CD4-positive, alpha-beta T cell (primary cell): ENCODE measurements around the gene CCDC3. TPM values are rescaled to one million over a fixed set of nuclear protein-coding genes. Genes with fewer than 3 reads are reported as not detected.

Experiments
- ATAC-seq: fragments of 200-7000 bp; cut with Tn5 transposase; one replicate; pipeline ENCODE4 v1.10.0; 2022; ENCODE audit warnings: mild to moderate bottlenecking; ENCODE audit not compliant: poor library complexity
- CTCF ChIA-PET: fragments of 350-600 bp; sonication (Branson Sonifier 250); formaldehyde crosslinking; loops from one replicate; lab custom pipeline; 2021; ENCODE audit warnings: antibody characterized with exemption, inconsistent platforms; lab: Charles Lee
- POLR2A ChIA-PET: fragments of 350-600 bp; sonication (Branson Sonifier 250); formaldehyde crosslinking; loops from one replicate; lab custom pipeline; 2021; ENCODE audit warnings: antibody characterized with exemption, inconsistent platforms; lab: Charles Lee
- DNase-seq, 14 experiments: peaks; one replicate each; pipeline ENCODE4 v3.0.0-alpha.2; 2013 to 2020; ENCODE audit warnings: mixed read lengths in 2 of 14
- H3K27ac ChIP-seq, 2 donors: one replicate each; pipeline versions ENCODE4 v1.5.1 to v1.7.0; 2013; ENCODE audit warnings: low read length in 2 of 2, low read depth in 1 of 2, mild to moderate bottlenecking in 1 of 2
- H3K27me3 ChIP-seq, 2 experiments: 1 replicate in 1 of 2; 2 replicates in 1 of 2; pipeline versions ENCODE4 v1.6.1 to v1.7.0; 2013; ENCODE audit warnings: low read length in 2 of 2, control low read depth in 1 of 2, mild to moderate bottlenecking in 1 of 2, moderate library complexity in 1 of 2; ENCODE audit not compliant: insufficient read depth in 2 of 2, control insufficient read depth in 1 of 2
- H3K36me3 ChIP-seq: one replicate; pipeline ENCODE4 v1.6.1; 2013; ENCODE audit warnings: low read length, control low read depth; ENCODE audit not compliant: insufficient read depth
- H3K4me1 ChIP-seq: one replicate; pipeline ENCODE4 v1.6.1; 2013; ENCODE audit warnings: low read length, control low read depth; ENCODE audit not compliant: insufficient read depth
- H3K4me3 ChIP-seq: one replicate; pipeline ENCODE4 v1.5.1; 2013; ENCODE audit warnings: mild to moderate bottlenecking, low read length, moderate library complexity
- H3K9me3 ChIP-seq, 2 experiments: 1 replicate in 1 of 2; 2 replicates in 1 of 2; pipeline versions ENCODE4 v1.6.1 to v1.7.0; 2013; ENCODE audit warnings: low read length in 2 of 2, mild to moderate bottlenecking in 2 of 2, control low read depth in 1 of 2, moderate library complexity in 1 of 2; ENCODE audit not compliant: control insufficient read depth in 1 of 2, insufficient read depth in 1 of 2
- H3K27ac Mint-ChIP-seq: one replicate; pipeline ENCODE4 v1.8.0; 2020; ENCODE audit warnings: mixed read lengths
- H3K27me3 Mint-ChIP-seq: one replicate; pipeline ENCODE4 v1.8.0; 2021; ENCODE audit warnings: mixed read lengths
- H3K36me3 Mint-ChIP-seq: one replicate; pipeline ENCODE4 v1.8.0; 2021; ENCODE audit warnings: low read depth, mixed read lengths
- H3K4me1 Mint-ChIP-seq: one replicate; pipeline ENCODE4 v1.8.0; 2021; ENCODE audit warnings: low read depth, mixed read lengths
- H3K4me3 Mint-ChIP-seq: one replicate; pipeline ENCODE4 v1.8.0; 2020; ENCODE audit warnings: mild to moderate bottlenecking, mixed read lengths
- H3K9me3 Mint-ChIP-seq: one replicate; pipeline ENCODE4 v1.8.0; 2020; ENCODE audit warnings: mixed read lengths
- CTCF ChIP-seq: fragments of 200-600 bp; IDR thresholded peaks from one replicate; pipeline ENCODE4 v1.8.0; 2022; ENCODE audit warnings: antibody characterized with exemption, mild to moderate bottlenecking
- intact Hi-C, 2 experiments: fragments of 100-400 bp; cut with DNase I in 1 of 2; cut with micrococcal nuclease in 1 of 2; formaldehyde crosslinking; loops; one replicate each; pipeline versions ENCODE4 v1.15.1 to v1.9.0; 2023 to 2025; cut with DNase I, micrococcal nuclease
- total RNA-seq, 174 experiments: library from RNA in 2 of 174; stranded (reverse) in 2 of 174; gene quantifications; one replicate each; pipeline ENCODE4 v1.2.3 and lab custom pipeline; 2021 to 2026

Gene CCDC3
- total RNA-seq, 2 experiments from 2014 or later: 0.08 TPM; not detected in 1

DNA sequence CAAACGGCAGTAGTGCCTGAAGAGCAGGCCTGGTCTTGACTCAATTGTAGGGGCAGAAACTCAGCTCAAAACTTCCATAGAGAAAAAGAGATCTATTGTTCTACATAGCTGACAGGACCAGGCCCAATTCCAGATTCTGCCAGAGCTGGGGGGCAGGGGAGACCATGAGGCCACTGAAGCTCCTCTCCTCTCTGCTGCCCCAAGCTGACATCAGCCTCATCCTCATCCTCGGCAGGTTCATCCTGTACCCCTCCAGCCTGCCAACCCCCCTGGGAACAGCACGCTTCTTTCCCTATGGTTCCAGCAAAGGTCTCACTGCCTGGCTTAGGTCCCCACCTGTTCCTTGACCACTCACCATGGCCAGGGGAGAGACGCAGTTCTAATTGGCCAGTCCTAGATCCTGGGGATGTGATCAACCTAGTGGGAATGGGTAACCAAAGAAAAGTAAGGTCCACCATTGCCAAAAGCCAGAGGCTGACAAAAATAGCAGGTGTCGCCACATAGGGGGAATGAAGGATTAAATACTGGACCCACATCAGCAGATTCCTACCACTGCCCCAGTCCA is 42.9 kb downstream of the CCDC3 start:
- no peak for DNase-seq
- Histone ChIP-seq H3K4me3 (no peak overlapping the region), H3K9me3 (peaks cover 0 to 13% of the 10 kb centered on the region in 2 experiments), H3K4me1 (no peaks in the 10 kb centered on the region), H3K27ac (no peak overlapping the region), H3K36me3 (no peaks in the 10 kb centered on the region), H3K27me3 (peaks cover 0 to 6% of the 10 kb centered on the region in 2 experiments)
- intact Hi-C loops: no loop called here
- no peaks in the 10 kb centered on the region for H3K4me1 Mint-ChIP-seq
- H3K9me3 Mint-ChIP-seq: no peaks in the 10 kb centered on the region
- ATAC-seq: no peak
- no peak overlapping the region for H3K27ac Mint-ChIP-seq
- ChIA-PET POLR2A (no interaction called here), CTCF (no interaction called here)
- H3K36me3 Mint-ChIP-seq: no peaks in the 10 kb centered on the region
- no peak for TF ChIP-seq CTCF
- no peak overlapping the region for H3K4me3 Mint-ChIP-seq
- H3K27me3 Mint-ChIP-seq: peaks cover 12% of the 10 kb centered on the region

GRCh38 chr10:12957081-12957480 is 44.4 kb downstream of the CCDC3 start:
- Mint-ChIP-seq H3K27me3 (peaks cover 7% of the 10 kb centered on the region), H3K27ac (no peak overlapping the region)
- no peak overlapping the region for H3K27ac ChIP-seq

DNA sequence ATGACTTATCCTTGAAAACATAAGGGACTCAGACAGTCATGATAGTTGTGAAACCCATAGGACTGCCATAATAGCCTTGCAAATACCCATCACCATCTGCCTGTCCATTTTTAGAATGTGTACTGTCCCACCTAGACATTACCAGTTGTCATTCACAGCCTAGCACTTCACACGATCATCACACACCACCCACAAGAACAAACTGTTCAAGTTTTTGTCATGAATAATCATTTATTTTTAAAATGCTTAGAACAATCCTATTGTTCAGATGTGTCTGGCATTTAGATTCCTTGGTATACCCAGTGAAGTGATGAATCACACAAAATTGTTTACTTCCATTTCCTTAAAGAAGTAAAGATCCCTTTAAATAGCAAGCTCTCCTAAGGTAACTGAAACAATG is 46.6 kb downstream of the CCDC3 start:
- Mint-ChIP-seq H3K27me3 (no peaks in the 10 kb centered on the region), H3K9me3 (no peaks in the 10 kb centered on the region), H3K27ac (no peak overlapping the region), H3K4me1 (no peaks in the 10 kb centered on the region), H3K4me3 (no peak overlapping the region), H3K36me3 (no peaks in the 10 kb centered on the region)
- no peak for ATAC-seq
- H3K4me1 ChIP-seq: no peaks in the 10 kb centered on the region
- no peak for DNase-seq
- no peak overlapping the region for H3K27ac ChIP-seq
- no peak overlapping the region for H3K4me3 ChIP-seq
- peaks cover 0 to 16% of the 10 kb centered on the region in 2 experiments for H3K9me3 ChIP-seq
- ChIA-PET POLR2A (no interaction called here), CTCF (no interaction called here)
- no peaks in the 10 kb centered on the region for H3K36me3 ChIP-seq
- TF ChIP-seq CTCF: no peak
- no peaks in the 10 kb centered on the region for H3K27me3 ChIP-seq
- intact Hi-C loops: no loop called here

More at GRCh38 chr10:12957081-12957480, 44.4 kb downstream of the CCDC3 start:
- Histone ChIP-seq H3K4me3 (no peak overlapping the region), H3K27me3 (peaks cover 0 to 6% of the 10 kb centered on the region in 2 experiments), H3K4me1 (no peaks in the 10 kb centered on the region), H3K9me3 (peaks cover 0 to 16% of the 10 kb centered on the region in 2 experiments), H3K36me3 (no peaks in the 10 kb centered on the region)
- no peaks in the 10 kb centered on the region for H3K9me3 Mint-ChIP-seq
- no peak for ATAC-seq
- intact Hi-C loops: no loop called here
- ChIA-PET POLR2A (no interaction called here), CTCF (no interaction called here)
- H3K4me1 Mint-ChIP-seq: no peaks in the 10 kb centered on the region
- H3K36me3 Mint-ChIP-seq: no peaks in the 10 kb centered on the region
- TF ChIP-seq CTCF: no peak
- no peak for DNase-seq
- H3K4me3 Mint-ChIP-seq: no peak overlapping the region
